HFFc6 (cell line): ENCODE results near the gene TMPRSS13. TPM values are rescaled to one million over a fixed set of nuclear protein-coding genes. Genes with fewer than 3 reads are reported as not detected.

Experiments used
- DNase-seq: peaks from one replicate; pipeline ENCODE4 v3.0.0-alpha.2; 2018
- H3K27ac Mint-ChIP-seq: 2 replicates; pipeline ENCODE4 v1.8.0; 2020; ENCODE audit warnings: mild to moderate bottlenecking, mixed read lengths
- H3K27me3 Mint-ChIP-seq: 2 replicates; pipeline ENCODE4 v1.8.0; 2021; ENCODE audit warnings: mild to moderate bottlenecking, moderate library complexity, mixed read lengths; ENCODE audit not compliant: insufficient read depth
- H3K36me3 Mint-ChIP-seq: 2 replicates; pipeline ENCODE4 v1.8.0; 2021; ENCODE audit warnings: low read depth, mixed read lengths
- H3K4me1 Mint-ChIP-seq: 2 replicates; pipeline ENCODE4 v1.8.0; 2020; ENCODE audit warnings: low read depth, mixed read lengths
- H3K4me3 Mint-ChIP-seq: 2 replicates; pipeline ENCODE4 v1.8.0; 2020; ENCODE audit warnings: mild to moderate bottlenecking, moderate library complexity, mixed read lengths
- H3K9me3 Mint-ChIP-seq: 2 replicates; pipeline ENCODE4 v1.8.0; 2020; ENCODE audit warnings: mild to moderate bottlenecking, mixed read lengths
- CTCF ChIP-seq: fragments of 200-600 bp; sonication (generic); IDR thresholded peaks from 2 replicates; pipeline ENCODE4 v1.5.0; 2021; ENCODE audit warnings: antibody characterized with exemption, mild to moderate bottlenecking
- total RNA-seq, 6 experiments: library from RNA; stranded (reverse); fragmentation: NEBNext Ultra II Directional; extraction: Animal tissue kit (Norgen Biotek cat#: 25700); gene quantifications; 2 replicates in 1 of 6; 3 replicates in 5 of 6; pipeline ENCODE4 v1.2.3, GENCODE V29; 2021

The TMPRSS13 gene
- total RNA-seq, 6 experiments from 2014 or later, result not detected

DNA sequence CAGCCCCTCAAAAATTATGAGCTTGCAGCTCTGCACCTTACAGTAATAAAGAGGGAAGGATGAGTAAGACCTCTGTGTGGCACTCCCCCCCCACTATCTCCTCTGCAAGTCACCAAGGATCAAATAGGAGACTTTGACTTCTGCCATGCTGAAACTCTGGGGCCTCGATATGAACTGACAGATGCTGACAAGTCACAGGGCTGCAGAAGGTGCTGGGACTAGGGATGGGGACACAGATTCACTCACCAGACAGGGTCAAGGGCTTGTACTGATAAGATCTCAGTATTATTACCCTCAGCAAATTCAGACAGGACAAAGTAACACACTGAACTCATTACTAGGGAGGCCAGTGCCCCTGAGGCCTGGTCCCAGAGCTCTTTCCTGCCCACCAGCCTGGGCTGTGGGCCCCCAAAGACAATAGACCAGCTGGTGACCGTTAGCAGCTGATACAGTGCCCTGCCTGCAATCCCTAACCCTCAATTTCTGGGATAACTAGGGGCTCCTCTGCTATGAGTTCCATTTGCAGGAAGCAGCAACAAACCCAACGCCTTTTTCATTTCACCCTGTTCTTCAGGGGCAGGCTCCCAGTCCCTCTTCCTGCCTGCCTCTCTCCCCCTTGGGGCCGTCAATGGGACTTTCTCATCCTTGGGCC lies 20.1 kb downstream of the TMPRSS13 start:
- Mint-ChIP-seq H3K27ac (no peak overlapping the region), H3K9me3 (no peaks in the 10 kb centered on the region)
- no peak for DNase-seq

DNA sequence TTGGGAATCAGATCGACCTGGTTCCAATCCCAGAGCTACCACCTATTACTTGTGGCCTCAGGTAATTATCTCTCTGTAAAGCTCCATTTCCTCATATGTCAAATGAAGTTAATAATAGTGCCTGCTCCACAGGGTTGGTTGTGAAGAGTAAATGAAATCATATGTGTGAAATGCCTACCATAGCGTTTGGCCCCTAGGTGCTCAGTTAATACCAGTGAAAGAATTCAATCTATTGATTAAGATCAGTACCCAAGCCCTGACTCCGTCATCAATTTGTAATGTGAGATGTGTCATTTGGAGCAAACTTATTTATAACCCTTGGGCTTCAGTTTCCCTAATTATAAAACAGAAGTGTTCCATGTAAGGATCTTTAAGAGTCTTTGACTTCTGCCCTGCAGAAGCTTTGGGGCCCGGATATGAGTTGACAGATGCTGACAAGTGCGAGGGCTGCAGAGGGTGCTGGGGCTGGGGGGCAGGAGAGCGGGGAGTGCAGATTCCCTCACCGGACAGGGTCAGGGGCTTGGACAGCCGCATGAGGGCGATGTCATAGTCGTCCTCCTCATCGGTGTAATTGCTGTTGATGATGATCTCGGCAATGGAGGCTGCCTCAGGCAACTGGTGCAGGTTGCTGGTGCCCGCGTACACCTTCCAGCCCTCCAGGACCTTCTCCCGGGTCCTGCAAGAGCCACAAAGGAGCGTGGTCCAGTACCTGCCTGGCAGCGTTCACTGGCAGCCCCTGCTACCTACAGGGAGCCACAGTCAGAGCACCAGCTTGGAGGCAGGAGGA lies 20.9 kb downstream of the TMPRSS13 start:
- H3K4me1 Mint-ChIP-seq, result peaks cover 11% of the 10 kb centered on the region
- peaks cover 33% of the 10 kb centered on the region for H3K27me3 Mint-ChIP-seq
- no peaks in the 10 kb centered on the region for H3K36me3 Mint-ChIP-seq
- H3K27ac Mint-ChIP-seq, result no peak overlapping the region
- DNase-seq, result no peak
- no peak for TF ChIP-seq CTCF
- no peak overlapping the region for H3K4me3 Mint-ChIP-seq
- H3K9me3 Mint-ChIP-seq, result no peaks in the 10 kb centered on the region

More for the DNA sequence above, 20.1 kb downstream of the TMPRSS13 start:
- peaks cover 11% of the 10 kb centered on the region for H3K4me1 Mint-ChIP-seq
- H3K4me3 Mint-ChIP-seq, result no peak overlapping the region
- peaks cover 40% of the 10 kb centered on the region for H3K27me3 Mint-ChIP-seq
- H3K36me3 Mint-ChIP-seq, result no peaks in the 10 kb centered on the region
- TF ChIP-seq CTCF, result no peak

- H3K36me3 Mint-ChIP-seq, result no peaks in the 10 kb centered on the region
- peak; percentile 90 for DNase-seq
- H3K9me3 Mint-ChIP-seq, result no peaks in the 10 kb centered on the region
- peaks cover 11% of the 10 kb centered on the region for H3K4me1 Mint-ChIP-seq
- peaks cover 24% of the 10 kb centered on the region for H3K27me3 Mint-ChIP-seq
- H3K27ac Mint-ChIP-seq, result no peak overlapping the region; the same call in 1 of the 2 replicates
- H3K4me3 Mint-ChIP-seq, result 0 out of 2 replicates have a peak overlapping the region, but pooled peaks have one; percentile 13
- TF ChIP-seq CTCF, result no peak
Observed at GRCh38 chr11:117907276-117908108, 21.7 kb downstream of the TMPRSS13 start.

DNA sequence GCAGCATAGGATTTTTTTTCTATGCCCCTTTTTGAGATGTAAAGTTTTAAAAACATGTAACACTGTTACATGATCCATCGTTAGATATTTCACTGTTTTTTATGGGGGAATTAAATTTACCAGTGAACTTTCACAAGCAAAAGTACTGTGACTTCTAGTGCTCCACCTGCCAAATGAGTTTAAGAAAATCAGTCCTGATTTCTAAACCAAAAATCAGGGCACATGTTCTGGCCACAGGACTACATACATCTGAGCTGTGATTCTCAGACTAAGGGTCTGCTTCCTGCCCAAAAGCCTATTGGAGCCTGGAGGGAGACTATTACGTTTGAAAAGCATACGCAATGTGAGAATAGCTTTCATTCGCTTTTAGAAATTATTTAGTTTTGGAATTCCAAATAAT lies 22.5 kb downstream of the TMPRSS13 start:
- DNase-seq, result no peak
- peaks cover 21% of the 10 kb centered on the region for H3K27me3 Mint-ChIP-seq
- no peak for TF ChIP-seq CTCF
- no peak overlapping the region for H3K4me3 Mint-ChIP-seq
- H3K27ac Mint-ChIP-seq, result no peak overlapping the region
- no peaks in the 10 kb centered on the region for H3K9me3 Mint-ChIP-seq
- H3K4me1 Mint-ChIP-seq, result peaks cover 11% of the 10 kb centered on the region
- H3K36me3 Mint-ChIP-seq, result no peaks in the 10 kb centered on the region

DNA sequence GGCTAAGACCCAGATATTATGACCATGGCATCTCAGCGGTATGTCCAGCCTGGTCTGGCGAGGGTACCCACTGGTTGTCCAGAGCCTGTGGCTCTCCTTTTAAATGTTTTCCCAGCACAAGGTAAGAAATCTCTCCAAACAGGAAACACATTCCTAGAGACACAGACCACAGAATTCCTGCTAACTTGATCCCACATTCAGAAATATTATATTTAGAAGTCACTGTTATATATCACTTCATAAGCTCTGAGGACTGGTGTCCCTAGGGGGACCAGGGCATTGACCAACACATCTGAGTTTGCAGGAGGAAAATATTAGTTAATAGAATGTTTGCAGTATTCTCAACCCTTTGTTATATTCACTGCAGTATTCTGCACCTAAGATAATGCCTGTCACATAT lies 23.1 kb downstream of the TMPRSS13 start:
- H3K27ac Mint-ChIP-seq, result no peak overlapping the region
- no peaks in the 10 kb centered on the region for H3K9me3 Mint-ChIP-seq
- H3K4me3 Mint-ChIP-seq, result no peak overlapping the region
- H3K27me3 Mint-ChIP-seq, result peaks cover 22% of the 10 kb centered on the region
- H3K36me3 Mint-ChIP-seq, result no peaks in the 10 kb centered on the region
- TF ChIP-seq CTCF, result no peak
- H3K4me1 Mint-ChIP-seq, result peaks cover 11% of the 10 kb centered on the region
- DNase-seq, result no peak
